GM19455 (cell line): ENCODE results near the gene GSPT2.
"Not testable (repeated sequence)": the region's sequence is repeated elsewhere in the genome, so short reads cannot be mapped to it uniquely, and the experiment has no call there.

Source experiments
- ATAC-seq: cut with Tn5 transposase; IDR thresholded peaks from one replicate; pipeline ENCODE4 v1.9.1; 2021; ENCODE audit not compliant: unreplicated experiment

The GSPT2 gene

DNA sequence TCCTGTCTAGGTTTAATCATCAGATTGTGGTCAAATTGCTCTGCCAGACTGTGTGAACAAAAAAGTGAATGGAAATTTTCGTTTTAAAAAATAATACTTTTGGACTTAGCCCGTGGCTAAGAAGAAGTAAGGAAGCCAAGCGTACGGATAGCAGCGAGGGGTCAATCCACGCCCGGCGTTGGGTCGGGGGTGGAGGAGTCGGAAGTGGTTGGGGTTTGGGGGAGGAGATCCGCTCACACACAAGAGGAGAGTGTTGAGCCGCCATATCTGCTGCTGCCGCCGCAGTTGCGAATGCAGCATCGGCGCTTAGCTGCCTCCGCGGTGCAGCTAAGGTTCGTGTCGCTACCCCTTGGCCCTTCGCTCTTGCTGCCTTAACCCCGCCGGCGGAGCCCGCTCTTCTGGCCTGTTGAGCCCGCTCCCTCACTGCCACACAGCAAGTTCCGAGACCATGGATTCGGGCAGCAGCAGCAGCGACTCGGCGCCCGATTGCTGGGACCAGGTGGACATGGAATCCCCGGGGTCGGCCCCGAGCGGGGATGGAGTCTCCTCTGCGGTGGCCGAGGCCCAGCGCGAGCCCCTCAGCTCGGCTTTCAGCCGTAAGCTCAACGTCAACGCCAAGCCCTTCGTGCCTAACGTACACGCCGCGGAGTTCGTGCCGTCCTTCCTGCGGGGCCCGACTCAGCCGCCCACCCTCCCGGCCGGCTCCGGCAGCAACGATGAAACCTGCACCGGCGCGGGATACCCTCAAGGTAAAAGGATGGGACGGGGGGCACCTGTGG, at the start of gene GSPT2:
Gene GSPT2, plus strand, starts transcription at position 264 of the 779 bp plus-strand sequence. Its CDS starts 185 bp downstream, at position 449.
- peak; percentile 96 for ATAC-seq

DNA sequence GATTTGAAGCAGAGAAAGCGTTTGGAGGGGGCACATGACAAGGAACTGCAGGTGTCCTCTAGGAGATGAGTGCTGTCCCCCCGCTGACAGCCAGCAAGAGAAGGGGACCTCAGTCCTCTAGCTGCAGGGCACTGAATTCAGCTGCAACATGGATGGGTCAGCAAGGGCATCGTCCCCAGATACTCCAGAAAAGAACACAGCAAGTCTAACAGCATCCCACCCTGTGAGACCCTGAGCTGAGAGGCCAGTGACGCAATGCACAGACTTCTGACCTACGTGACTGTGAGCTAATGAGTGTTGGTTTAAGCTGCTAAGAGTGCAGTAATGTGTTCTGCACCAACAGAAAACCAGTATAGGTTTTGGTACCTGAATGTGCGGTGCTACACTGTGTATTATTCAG, 49.0 kb upstream of the GSPT2 start:
- ATAC-seq = no peak

DNA sequence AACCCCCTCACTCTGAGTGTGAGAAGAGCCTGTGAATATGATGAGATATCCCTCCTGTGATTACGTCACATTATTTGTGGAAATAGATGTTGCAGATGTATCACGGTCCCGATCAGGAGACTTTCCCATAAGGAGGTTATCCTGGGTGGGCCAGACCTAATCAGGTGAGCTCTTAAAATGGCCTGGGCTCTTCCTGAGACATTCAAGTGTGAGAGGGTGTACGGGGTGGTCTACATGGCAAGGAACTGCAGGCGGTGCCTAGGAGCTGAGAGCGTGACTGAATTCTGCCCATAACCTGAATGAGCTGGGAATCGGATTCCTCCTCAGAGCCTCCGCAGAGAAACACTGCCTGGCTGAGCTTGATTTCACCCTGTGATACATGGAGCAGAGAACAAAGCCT, 45.8 kb upstream of the GSPT2 start:
- ATAC-seq = no peak

DNA sequence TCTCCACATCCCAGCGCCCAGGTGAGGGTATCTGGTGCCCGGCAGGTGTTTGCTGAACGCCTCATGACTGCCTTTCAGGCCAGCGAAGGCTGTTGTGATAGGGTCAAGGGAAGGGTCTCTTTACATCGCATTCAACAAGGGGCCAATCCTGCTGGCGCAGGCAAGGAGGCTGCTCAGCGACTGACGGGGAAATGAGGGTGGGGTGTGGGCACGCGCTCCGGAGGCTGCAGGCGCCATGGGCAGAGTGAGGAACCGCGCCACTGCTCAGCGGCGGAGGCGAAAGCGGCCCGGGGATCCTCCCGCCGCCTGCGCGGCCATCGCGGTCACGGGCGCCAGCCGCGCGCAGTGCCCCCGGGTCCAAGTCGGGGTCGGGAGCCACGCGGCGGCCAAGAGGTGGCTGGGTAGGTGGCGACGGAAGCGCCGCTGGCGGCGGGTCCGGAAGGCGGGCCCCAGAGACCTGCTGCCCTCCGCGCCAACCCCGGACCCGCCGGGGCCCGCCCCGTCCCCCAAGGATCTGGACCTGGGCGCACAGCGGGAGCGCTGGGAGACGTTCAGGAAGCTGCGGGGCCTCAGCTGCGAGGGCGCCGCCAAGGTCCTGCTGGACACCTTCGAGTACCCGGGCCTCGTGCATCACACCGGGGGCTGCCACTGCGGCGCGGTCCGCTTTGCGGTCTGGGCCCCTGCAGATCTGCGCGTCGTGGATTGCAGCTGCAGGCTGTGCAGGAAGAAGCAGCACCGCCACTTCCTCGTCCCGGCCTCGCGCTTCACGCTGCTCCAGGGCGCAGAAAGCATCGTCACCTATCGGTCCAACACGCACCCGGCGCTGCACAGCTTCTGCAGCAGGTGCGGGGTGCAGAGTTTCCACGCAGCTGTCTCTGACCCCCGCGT, 32.7 kb upstream of the GSPT2 start, which contains the start of gene CENPVL1:
Gene CENPVL1, plus strand, starts transcription at position 236 of the 888 bp plus-strand sequence. Its CDS starts 0 bp downstream, at position 236.
- not testable (repeated sequence) for ATAC-seq

DNA sequence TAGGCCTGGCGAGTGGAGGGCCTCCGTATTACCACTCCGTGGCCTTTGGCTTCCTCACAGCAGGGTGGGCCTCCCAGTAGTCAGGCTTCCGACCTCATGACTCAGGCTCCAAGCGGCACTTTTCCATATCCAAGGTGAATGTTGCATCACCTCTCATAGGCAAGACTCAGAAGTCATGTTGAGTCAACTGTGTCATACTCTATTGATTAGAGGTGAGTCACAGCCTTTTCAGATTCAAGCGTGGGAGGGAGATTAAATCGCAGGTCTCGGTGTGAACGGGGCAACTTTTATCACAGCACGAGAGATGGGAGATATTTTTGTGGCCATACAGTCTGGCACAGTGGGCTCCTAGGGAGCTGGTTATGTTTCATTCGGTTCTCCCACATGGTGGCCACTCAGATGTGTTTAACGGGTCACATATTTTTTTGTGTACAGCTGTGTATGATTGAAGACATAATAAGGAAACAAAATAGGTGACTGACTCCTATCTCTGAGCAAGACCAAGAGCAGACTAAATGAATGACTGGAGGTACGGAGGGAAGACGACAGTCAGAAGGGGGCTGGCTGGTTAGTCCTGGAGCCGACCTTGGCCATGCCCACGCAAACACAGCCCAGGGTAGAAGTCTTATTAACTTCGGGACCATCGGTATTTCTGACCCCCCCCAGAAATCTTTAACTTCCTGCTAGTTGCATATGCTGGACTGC, 30.1 kb upstream of the GSPT2 start:
- ATAC-seq = not testable (repeated sequence)

DNA sequence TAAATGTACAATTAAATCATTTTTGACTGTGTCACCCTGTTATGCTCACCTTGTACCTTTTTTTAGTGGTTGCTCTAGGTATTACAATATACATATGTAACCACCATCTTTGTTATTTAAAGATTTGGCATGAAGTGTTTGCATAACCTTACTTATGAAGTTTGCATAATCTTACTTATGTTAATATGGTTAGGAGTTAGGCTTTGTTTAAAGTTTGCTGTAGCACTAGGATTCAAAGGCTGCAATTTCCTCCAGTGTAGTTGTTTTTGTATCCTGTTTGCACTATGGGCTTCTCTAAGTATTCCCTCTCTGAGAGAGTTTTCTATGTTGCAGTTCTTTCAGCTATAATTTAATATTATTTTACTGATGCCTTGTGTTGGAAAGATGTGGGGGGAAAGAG, 15.0 kb upstream of the GSPT2 start:
- ATAC-seq = no peak

DNA sequence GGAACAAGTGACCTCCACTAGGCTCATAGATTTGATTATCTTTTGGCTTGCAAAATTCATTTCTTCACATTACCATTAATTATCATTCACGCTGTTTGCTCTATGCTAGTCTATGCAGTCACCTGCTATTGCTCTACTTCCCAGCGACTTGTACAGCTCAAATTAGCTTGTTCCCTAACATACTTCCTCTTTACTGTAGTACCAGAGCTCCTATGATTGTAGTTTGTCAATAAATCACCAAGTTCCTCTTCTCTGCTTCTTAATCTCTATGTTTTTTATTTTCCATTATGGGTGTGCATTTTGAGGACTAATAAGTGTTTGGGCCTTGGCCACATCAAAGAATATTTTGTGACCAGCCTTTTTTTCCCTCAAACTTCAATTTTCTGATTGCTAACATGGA, 6.2 kb upstream of the GSPT2 start:
- no peak for ATAC-seq

DNA sequence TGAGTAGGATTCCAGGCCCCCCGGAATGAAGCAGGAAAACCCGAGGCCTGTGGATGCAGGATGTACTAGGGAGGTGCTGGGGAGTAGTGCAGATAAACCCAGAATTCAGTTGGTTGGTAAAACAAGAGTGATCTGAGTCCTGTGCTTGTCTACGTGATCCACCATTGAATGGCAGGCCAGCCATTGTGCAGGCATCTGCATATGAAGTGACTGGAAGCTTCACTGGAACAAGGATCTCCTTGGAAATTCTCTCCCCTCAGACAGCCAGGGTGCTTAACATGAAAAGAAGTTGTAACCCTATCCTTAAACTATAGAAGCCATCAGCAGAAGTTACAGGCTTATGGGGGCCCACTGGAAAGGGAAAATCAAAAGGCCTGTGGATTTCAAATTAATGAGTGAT, 656 bp upstream of the GSPT2 start:
- no peak for ATAC-seq

DNA sequence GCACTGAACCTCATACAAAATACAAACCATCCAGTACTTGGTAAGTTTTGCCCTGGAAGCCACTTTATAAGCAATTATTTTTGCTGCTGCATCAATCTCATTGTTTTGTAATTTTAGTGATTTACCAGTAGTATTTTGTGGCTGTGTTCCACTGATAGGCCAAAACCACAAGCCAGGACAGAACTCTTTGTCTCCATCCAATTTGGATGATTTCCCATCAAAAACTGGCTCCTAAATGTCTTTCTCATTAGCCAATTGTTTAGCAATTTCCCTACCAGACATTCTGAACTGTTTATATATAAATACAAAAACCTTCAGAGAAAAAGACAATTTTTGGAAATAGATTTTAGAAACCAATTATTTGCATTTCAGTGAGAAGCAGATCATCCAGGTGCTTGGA, 4.4 kb downstream of the GSPT2 start:
- no peak for ATAC-seq

DNA sequence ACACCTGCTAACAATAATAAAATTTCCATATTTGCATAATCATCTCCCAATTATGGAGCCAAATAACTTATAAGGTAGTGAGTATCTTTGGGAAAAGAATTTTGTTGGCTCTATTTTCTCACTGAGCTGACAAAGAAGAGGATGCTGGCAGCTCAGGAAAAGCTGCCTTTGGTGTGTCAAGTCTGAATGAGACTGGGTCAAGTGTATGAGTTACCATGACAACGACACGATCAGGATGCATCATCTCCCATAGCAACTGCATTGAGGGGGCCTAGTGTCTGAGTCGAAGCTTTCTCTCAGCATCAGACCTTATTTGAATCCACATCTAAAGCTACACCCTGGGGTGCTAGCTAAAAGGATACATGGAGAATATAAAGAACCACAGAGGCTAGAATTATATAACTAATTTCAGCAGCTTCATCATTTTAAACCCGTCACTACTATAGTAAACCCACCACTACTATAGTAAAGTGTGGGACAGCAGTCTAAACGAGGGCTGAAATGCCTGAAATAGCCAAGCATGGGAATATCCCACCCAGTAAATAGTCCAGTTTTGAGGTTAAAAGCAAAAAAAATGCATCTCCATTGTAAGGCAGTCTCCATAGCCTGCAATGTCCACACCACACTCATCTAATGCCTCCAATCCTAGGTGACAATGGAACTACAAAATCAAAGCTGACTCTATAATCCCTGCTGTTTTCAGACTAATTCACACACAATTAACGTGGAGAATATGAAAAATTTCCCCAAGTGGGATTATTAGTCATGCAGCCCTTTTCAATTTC, 16.0 kb downstream of the GSPT2 start:
- ATAC-seq = no peak

DNA sequence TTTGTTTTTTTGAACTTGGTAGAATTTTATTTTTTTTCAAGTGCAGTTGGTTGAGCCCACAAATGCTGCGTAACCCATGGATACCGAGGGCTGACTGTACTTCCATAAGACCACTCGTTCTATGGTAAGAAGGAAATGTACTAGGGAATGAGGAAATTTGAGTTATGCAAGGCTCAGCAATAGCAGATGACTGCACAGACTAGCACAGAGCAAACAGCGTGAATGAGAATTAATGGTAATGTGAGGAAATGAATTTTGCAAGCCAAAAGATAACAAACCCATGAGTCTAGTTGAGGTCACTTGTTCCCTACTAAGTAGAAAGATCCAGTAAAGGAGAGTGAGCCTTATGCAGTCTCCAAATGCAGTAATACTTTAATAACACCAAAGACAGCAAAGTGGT, 17.4 kb downstream of the GSPT2 start:
- ATAC-seq = no peak

DNA sequence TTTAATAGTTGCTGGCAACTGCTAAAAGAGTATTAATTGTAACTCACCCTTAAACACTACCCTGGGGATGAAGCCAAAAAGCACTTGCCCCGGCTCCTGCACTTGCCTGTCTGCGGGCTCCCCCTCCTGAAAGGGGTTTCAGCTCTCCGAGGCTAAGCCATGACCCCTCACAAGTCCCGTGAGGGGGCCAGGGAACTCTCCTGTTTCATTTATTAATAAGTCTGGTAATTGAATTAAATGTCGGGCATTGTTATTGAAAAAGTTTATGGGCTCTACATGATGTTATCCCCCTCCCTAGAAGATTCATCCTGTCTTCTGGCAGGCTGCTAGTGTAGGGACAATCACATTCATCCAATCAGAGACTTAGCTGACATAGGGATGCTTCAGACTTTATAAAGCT, 23.3 kb downstream of the GSPT2 start:
- ATAC-seq = no peak

DNA sequence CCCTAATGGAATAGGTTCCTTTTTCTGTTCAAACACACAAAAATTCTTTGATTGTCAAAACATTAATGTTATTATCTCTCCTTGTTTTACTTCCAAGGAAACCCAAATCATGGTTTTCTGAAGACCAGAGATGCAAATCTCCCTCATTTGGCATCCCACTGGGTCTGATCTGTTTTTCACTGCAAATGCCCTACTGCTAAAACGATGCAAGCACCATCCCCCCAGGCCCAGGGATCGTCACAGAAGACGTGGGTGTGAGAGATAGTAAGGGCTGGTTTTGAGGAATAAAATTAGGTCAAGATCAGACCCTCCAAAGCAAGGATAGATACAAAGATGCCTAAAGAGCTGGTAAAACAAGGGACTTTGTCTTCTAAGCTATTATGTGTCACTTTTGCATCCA, 33.6 kb downstream of the GSPT2 start:
- ATAC-seq = no peak

DNA sequence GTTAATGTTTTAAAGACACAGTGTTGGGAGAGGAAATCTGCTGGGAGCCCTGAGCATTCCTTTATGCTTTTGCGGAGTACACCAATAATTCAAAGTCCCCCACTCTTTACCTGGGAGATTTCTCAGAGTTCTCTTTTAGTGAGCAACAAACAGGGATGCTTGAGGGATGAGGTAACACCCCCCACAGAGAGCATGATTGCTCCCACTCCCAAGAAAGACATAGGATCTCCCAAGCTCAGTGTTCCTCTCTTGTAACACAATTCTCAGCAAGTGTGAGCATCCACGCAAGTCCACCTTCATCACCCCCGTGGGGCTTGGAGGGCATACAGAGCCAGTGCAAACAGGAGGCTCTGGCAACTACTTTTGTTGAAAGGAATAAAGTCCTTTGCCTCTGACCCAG, 36.1 kb downstream of the GSPT2 start:
- ATAC-seq = no peak

DNA sequence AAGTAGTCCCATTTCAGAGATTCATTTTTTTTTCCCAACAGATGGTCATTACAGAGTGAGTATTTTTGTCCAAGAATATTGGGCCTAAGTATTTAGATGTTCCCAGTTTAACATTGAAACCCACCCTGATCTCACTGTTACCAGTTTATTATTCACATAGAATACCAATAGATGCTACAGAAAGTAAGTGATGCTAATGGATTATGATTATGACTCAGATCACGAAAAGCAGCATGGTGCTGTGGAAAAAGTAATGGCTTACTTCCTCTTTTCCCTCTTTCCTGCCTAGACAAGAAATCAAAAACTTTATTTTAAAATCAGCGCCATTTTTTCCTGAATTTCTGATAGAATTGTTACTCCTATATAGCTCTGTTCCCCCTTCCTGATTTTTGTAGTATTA, 51.9 kb downstream of the GSPT2 start:
- no peak for ATAC-seq
